Bronchial epithelial cell (primary cell): ENCODE measurements around the gene NAGPA. TPM values are rescaled to one million over a fixed set of nuclear protein-coding genes. Genes with fewer than 3 reads are reported as not detected.
"Not testable (repeated sequence)": the region's sequence is repeated elsewhere in the genome, so short reads cannot be mapped to it uniquely, and the experiment has no call there.

Experiments used
- DNase-seq: peaks from one replicate; pipeline ENCODE4 v3.0.0-alpha.2; 2010; ENCODE audit warnings: low read depth
- FAIRE-seq: peaks from 2 replicates; lab custom pipeline; 2011; peaks lifted over from hg19 to GRCh38; lab: Jason Lieb, UNC
- H3K27me3 ChIP-seq: 2 replicates; pipeline ENCODE4 v1.5.1; 2011; ENCODE audit warnings: low read length; ENCODE audit not compliant: control insufficient read depth, insufficient read depth
- H3K36me3 ChIP-seq: 2 replicates; pipeline ENCODE4 v1.5.1; 2011; ENCODE audit warnings: low read length; ENCODE audit not compliant: control insufficient read depth, insufficient read depth
- H3K4me3 ChIP-seq: 2 replicates; pipeline ENCODE4 v1.5.1; 2011; ENCODE audit warnings: mild to moderate bottlenecking, low read depth, low read length, control low read depth
- CTCF ChIP-seq: IDR thresholded peaks from 2 replicates; pipeline ENCODE4 v1.5.1; 2011; ENCODE audit warnings: mild to moderate bottlenecking, moderate library complexity, low read length, control low read depth, inconsistent platforms; ENCODE audit not compliant: insufficient read depth, severe bottlenecking
- total RNA-seq: library from RNA; depleted of rRNA; stranded (reverse); fragments of >200 nt; gene quantifications from 2 replicates; pipeline ENCODE4 v1.2.1, GENCODE V29; 2014

The NAGPA gene
- 9.2 and 9.7 TPM in 2 replicates for total RNA-seq

DNA sequence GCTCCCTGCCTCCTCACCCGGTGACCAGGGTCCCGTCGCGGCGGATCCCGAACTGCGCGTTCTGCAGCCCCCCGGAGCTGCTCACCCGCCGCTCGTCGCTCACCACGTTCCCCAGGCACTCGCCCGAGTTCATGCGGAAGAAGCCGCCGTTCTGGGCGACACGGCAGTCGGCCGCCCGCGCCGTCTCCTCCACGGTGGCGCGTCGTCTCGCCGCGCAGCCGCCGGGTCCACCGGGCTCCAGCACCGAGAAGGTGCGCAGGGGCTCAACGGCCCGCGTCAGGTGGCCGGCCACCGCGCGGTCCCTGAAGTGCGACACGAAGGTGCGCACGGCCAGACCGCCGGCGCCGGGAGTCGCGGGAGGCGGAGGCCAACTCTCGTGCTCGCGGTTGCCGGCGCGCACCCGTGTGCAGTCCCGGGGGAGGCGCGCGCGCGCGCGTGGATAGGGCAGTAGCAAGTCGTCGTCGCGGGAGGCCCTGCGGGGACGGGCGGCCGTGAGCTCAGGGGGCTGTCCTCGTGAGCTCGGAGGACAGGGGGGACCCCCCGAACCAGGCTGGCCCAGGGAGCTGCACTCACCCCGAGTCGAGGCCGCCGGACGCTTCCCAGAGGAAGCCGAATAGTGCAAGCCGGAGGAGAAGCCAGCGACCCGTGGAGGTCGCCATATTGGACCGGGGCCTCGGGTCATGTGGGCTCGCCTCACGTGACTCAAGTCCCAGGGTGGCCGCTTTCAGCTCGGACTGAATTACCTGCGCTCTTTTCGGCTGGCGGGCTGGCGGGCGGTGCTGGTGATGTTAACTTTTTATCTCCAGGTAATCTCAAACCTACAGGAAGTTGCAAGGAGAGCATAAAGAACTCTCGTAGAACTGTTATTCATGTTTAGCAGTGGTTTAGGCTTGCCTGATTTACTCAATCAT is at the start of gene NAGPA:
NAGPA (minus strand) TSS at position 680 of the 911 bp plus-strand sequence; CDS start at position 659, 21 bp downstream.
- no peaks in the 10 kb centered on the region for H3K27me3 ChIP-seq
- DNase-seq: peak; percentile 57
- peaks cover 2% of the 10 kb centered on the region for H3K36me3 ChIP-seq
- no peak for TF ChIP-seq CTCF
- peak within 1 kb of the TSS; percentile 70 for H3K4me3 ChIP-seq
- no peak for FAIRE-seq

DNA sequence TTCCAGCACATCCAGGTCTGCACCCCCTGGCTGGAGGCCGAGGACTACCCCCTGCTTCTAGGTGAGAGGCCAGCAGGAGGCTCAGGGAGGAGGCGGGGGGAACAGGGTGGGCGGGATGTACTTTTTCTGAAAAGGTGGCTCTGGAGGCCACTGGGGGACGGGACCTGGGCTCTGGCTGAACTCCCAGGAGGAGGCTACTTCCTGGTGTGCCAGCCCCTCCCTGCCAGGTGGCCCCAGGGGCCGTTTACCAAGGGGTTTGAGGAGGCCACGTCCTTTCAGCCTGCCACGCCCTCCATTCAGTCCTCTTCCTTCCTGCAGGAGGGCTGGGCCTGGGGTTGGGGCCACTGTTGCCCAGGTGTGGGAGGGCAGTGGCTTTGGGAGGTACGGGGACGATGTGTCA is 47.3 kb upstream of the NAGPA start:
- not testable (repeated sequence) for DNase-seq, FAIRE-seq, H3K4me3 ChIP-seq, H3K36me3 ChIP-seq, H3K27me3 ChIP-seq

DNA sequence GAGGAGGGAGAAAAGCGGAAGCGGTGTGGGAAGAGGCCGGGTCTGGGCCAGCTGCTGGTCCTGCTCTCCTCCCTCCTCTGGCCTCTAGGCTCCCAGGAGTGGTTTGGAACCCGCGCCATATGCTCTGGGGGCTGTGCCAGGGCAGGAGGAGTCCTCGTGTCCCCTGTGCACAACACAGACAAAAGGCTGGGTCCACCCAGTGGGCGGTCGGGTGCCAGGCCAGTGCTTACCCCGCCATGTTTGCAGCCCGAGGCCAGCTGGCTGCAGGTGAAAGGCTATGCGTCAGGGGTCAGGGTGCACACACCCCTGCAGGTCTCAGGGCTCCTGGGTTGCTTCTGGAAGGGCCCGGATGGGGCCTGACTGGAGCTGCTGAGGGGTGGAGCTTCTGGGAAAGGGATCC is 46.7 kb upstream of the NAGPA start:
- FAIRE-seq, H3K4me3 ChIP-seq, DNase-seq, H3K27me3 ChIP-seq: not testable (repeated sequence)
- H3K36me3 ChIP-seq: peaks cover 11% of the 10 kb centered on the region

GRCh38 chr16:5078626-5079025 is 44.9 kb upstream of the NAGPA start:
- Histone ChIP-seq H3K27me3 (no peaks in the 10 kb centered on the region), H3K4me3 (no peak overlapping the region), H3K36me3 (peaks cover 10% of the 10 kb centered on the region)
- TF ChIP-seq CTCF: no peak
- FAIRE-seq (no peak), DNase-seq (no peak)

- DNase-seq (no peak), FAIRE-seq (no peak)
- no peak for TF ChIP-seq CTCF
- Histone ChIP-seq H3K4me3 (no peak overlapping the region), H3K27me3 (no peaks in the 10 kb centered on the region), H3K36me3 (peaks cover 10% of the 10 kb centered on the region)
Measured at GRCh38 chr16:5077304-5077703, 43.6 kb upstream of the NAGPA start.

DNA sequence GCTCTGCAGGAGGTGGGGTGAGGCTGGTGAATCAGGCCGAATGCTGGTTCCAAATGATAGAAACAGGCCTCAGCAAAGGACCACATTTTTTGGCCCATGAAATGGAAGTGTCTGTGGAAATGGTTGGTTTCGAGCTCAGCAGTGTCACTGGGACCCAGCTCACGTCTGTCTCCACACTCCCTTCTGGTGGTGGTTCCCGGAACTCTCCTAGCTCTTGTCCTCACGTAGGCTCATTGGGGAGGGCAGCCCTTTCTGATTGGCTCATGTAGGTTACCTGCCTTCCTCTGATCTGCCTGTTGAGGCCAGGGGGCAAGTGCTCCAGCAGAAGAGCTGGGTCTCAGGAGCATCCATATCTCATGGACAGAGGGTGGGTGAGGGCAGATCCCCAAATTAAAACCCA is 41.9 kb upstream of the NAGPA start:
- DNase-seq: no peak
- no peak for FAIRE-seq
- Histone ChIP-seq H3K27me3 (no peaks in the 10 kb centered on the region), H3K4me3 (no peak overlapping the region), H3K36me3 (peaks cover 10% of the 10 kb centered on the region)
- no peak for TF ChIP-seq CTCF

DNA sequence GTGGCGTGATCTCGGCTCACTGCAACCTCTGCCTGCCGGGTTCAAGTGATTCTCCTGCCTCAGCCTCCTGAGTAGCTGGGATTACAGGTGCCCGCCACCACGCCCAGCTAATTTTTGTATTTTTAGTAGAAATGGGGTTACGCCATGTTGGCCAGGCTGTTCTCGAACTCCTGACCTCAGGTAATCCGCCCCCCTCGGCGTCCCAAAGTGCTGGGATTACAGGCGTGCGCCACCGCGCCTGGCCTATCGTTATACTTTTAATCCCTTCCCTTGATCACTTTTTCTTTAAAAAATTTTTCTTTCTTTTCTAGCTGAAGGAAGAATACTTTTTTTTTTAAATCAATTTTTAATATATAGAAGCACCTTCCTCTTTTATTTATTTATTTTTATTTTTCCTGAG is 40.0 kb upstream of the NAGPA start:
- peaks cover 10% of the 10 kb centered on the region for H3K36me3 ChIP-seq
- DNase-seq, FAIRE-seq, H3K27me3 ChIP-seq, H3K4me3 ChIP-seq: not testable (repeated sequence)
